T-helper 2 cell treated with Interferon-gamma antibody and Interleukin-4, amounts not matched to agents 5 μg/mL and 100 μg/mL, for 36 hours (primary cell): ENCODE measurements around the gene PRPF39.
"Not testable (repeated sequence)": the region's sequence is repeated elsewhere in the genome, so short reads cannot be mapped to it uniquely, and the experiment has no call there.

Experiments
- DNase-seq: peaks from one replicate; pipeline ENCODE4 v3.0.0; 2021; ENCODE audit warnings: low spot score
- H3K27ac Mint-ChIP-seq: one replicate; pipeline ENCODE4 v1.8.0; 2021; ENCODE audit warnings: mild to moderate bottlenecking, mixed read lengths
- H3K27me3 Mint-ChIP-seq: one replicate; pipeline ENCODE4 v1.8.0; 2021; ENCODE audit warnings: low read depth, mixed read lengths
- H3K36me3 Mint-ChIP-seq: one replicate; pipeline ENCODE4 v1.8.0; 2021; ENCODE audit warnings: low read depth, mixed read lengths
- H3K4me1 Mint-ChIP-seq: one replicate; pipeline ENCODE4 v1.8.0; 2021; ENCODE audit warnings: low read depth, mixed read lengths
- H3K4me3 Mint-ChIP-seq: one replicate; pipeline ENCODE4 v1.8.0; 2022; ENCODE audit warnings: mild to moderate bottlenecking, moderate library complexity, mixed read lengths
- H3K9me3 Mint-ChIP-seq: one replicate; pipeline ENCODE4 v1.8.0; 2021; ENCODE audit warnings: mixed read lengths

Gene PRPF39

GRCh38 chr14:45065956-45066355 lies 18.0 kb upstream of the PRPF39 start:
- Mint-ChIP-seq H3K4me1 (peaks cover 13% of the 10 kb centered on the region), H3K9me3 (no peaks in the 10 kb centered on the region), H3K36me3 (peaks cover 6% of the 10 kb centered on the region), H3K4me3 (no peak overlapping the region), H3K27ac (no peak overlapping the region), H3K27me3 (no peaks in the 10 kb centered on the region)
- DNase-seq = no peak

GRCh38 chr14:45066667-45067066 lies 17.2 kb upstream of the PRPF39 start:
- Mint-ChIP-seq H3K36me3 (peaks cover 6% of the 10 kb centered on the region), H3K9me3 (no peaks in the 10 kb centered on the region), H3K4me3 (no peak overlapping the region), H3K27ac (no peak overlapping the region), H3K4me1 (peaks cover 13% of the 10 kb centered on the region), H3K27me3 (no peaks in the 10 kb centered on the region)
- DNase-seq = no peak

- Mint-ChIP-seq H3K27ac (no peak overlapping the region), H3K4me3 (no peak overlapping the region), H3K9me3 (no peaks in the 10 kb centered on the region), H3K36me3 (peaks cover 6% of the 10 kb centered on the region), H3K27me3 (no peaks in the 10 kb centered on the region), H3K4me1 (peaks cover 13% of the 10 kb centered on the region)
- DNase-seq = no peak
These were observed 15.5 kb upstream of the PRPF39 start for GRCh38 chr14:45068396-45068795.

- Mint-ChIP-seq H3K4me3 (no peak overlapping the region), H3K36me3 (peaks cover 2% of the 10 kb centered on the region), H3K27me3 (no peaks in the 10 kb centered on the region), H3K9me3 (no peaks in the 10 kb centered on the region), H3K4me1 (peaks cover 10% of the 10 kb centered on the region), H3K27ac (no peak overlapping the region)
- DNase-seq = no peak
These were observed 13.7 kb upstream of the PRPF39 start for GRCh38 chr14:45070215-45070614.

- Mint-ChIP-seq H3K27me3 (no peaks in the 10 kb centered on the region), H3K4me1 (peaks cover 9% of the 10 kb centered on the region), H3K36me3 (peaks cover 2% of the 10 kb centered on the region), H3K27ac (no peak overlapping the region), H3K9me3 (no peaks in the 10 kb centered on the region), H3K4me3 (no peak overlapping the region)
- no peak for DNase-seq
These were observed 11.8 kb upstream of the PRPF39 start for GRCh38 chr14:45072126-45072525.

- H3K27ac Mint-ChIP-seq = no peak overlapping the region
- H3K4me1 Mint-ChIP-seq = peaks cover 2% of the 10 kb centered on the region
- no peaks in the 10 kb centered on the region for H3K9me3 Mint-ChIP-seq
- no peak for DNase-seq
- H3K4me3 Mint-ChIP-seq = no peak overlapping the region
- H3K27me3 Mint-ChIP-seq = no peaks in the 10 kb centered on the region
- peaks cover 2% of the 10 kb centered on the region for H3K36me3 Mint-ChIP-seq
These were observed 10.6 kb upstream of the PRPF39 start for GRCh38 chr14:45073231-45073879.

GRCh38 chr14:45078323-45078722 lies 5.6 kb upstream of the PRPF39 start:
- Mint-ChIP-seq H3K9me3 (no peaks in the 10 kb centered on the region), H3K27me3 (no peaks in the 10 kb centered on the region), H3K4me3 (no peak overlapping the region), H3K27ac (no peak overlapping the region), H3K4me1 (peaks cover 3% of the 10 kb centered on the region), H3K36me3 (no peaks in the 10 kb centered on the region)
- DNase-seq = no peak

- not testable (repeated sequence) for DNase-seq, H3K27ac Mint-ChIP-seq, H3K36me3 Mint-ChIP-seq, H3K27me3 Mint-ChIP-seq, H3K4me3 Mint-ChIP-seq, H3K9me3 Mint-ChIP-seq
- peaks cover 11% of the 10 kb centered on the region for H3K4me1 Mint-ChIP-seq
These were observed 3.4 kb upstream of the PRPF39 start for GRCh38 chr14:45080416-45080968.

- H3K4me1 Mint-ChIP-seq = peaks cover 15% of the 10 kb centered on the region
- H3K27me3 Mint-ChIP-seq, DNase-seq, H3K27ac Mint-ChIP-seq, H3K4me3 Mint-ChIP-seq, H3K36me3 Mint-ChIP-seq, H3K9me3 Mint-ChIP-seq: not testable (repeated sequence)
These were observed 2.8 kb upstream of the PRPF39 start for GRCh38 chr14:45081096-45081495.

GRCh38 chr14:45082420-45082819 lies 1.5 kb upstream of the PRPF39 start:
- peak overlapping the region; percentile 2 for H3K4me3 Mint-ChIP-seq
- DNase-seq = no peak
- peaks cover 10% of the 10 kb centered on the region for H3K36me3 Mint-ChIP-seq
- H3K27me3 Mint-ChIP-seq = no peaks in the 10 kb centered on the region
- peaks cover 26% of the 10 kb centered on the region for H3K4me1 Mint-ChIP-seq
- no peak overlapping the region for H3K27ac Mint-ChIP-seq
- no peaks in the 10 kb centered on the region for H3K9me3 Mint-ChIP-seq

GRCh38 chr14:45083617-45083975 lies 320 bp upstream of the PRPF39 start:
- peak overlapping the region; percentile 98 for H3K4me3 Mint-ChIP-seq
- no peaks in the 10 kb centered on the region for H3K27me3 Mint-ChIP-seq
- H3K9me3 Mint-ChIP-seq = no peaks in the 10 kb centered on the region
- peak overlapping the region; percentile 46 for H3K27ac Mint-ChIP-seq
- H3K4me1 Mint-ChIP-seq = peaks cover 35% of the 10 kb centered on the region
- no peak for DNase-seq
- peaks cover 10% of the 10 kb centered on the region for H3K36me3 Mint-ChIP-seq

GRCh38 chr14:45084946-45085346 lies 1.0 kb downstream of the PRPF39 start:
- Mint-ChIP-seq H3K27me3 (no peaks in the 10 kb centered on the region), H3K4me3 (peak overlapping the region; percentile 98), H3K36me3 (peaks cover 10% of the 10 kb centered on the region), H3K4me1 (peaks cover 46% of the 10 kb centered on the region), H3K9me3 (no peaks in the 10 kb centered on the region), H3K27ac (peak overlapping the region; percentile 96)
- no peak for DNase-seq

GRCh38 chr14:45089813-45090212 lies 5.9 kb downstream of the PRPF39 start:
- DNase-seq = peak; percentile 29
- Mint-ChIP-seq H3K27ac (peak overlapping the region; percentile 39), H3K27me3 (no peaks in the 10 kb centered on the region), H3K4me3 (no peak overlapping the region), H3K36me3 (peaks cover 28% of the 10 kb centered on the region), H3K4me1 (peaks cover 50% of the 10 kb centered on the region), H3K9me3 (no peaks in the 10 kb centered on the region)

GRCh38 chr14:45091710-45092109 lies 7.8 kb downstream of the PRPF39 start:
- no peak overlapping the region for H3K27ac Mint-ChIP-seq

GRCh38 chr14:45094275-45094674 lies 10.4 kb downstream of the PRPF39 start:
- Mint-ChIP-seq H3K36me3 (peaks cover 51% of the 10 kb centered on the region), H3K27ac (no peak overlapping the region), H3K4me1 (peaks cover 15% of the 10 kb centered on the region), H3K27me3 (no peaks in the 10 kb centered on the region), H3K9me3 (no peaks in the 10 kb centered on the region), H3K4me3 (no peak overlapping the region)
- DNase-seq = no peak

More at GRCh38 chr14:45091710-45092109, 7.8 kb downstream of the PRPF39 start:
- Mint-ChIP-seq H3K36me3 (peaks cover 35% of the 10 kb centered on the region), H3K9me3 (no peaks in the 10 kb centered on the region), H3K27me3 (no peaks in the 10 kb centered on the region), H3K4me1 (peaks cover 34% of the 10 kb centered on the region), H3K4me3 (no peak overlapping the region)
- no peak for DNase-seq
